ENCODE measurements around the gene ADAMTS2. TPM values are rescaled to one million over a fixed set of nuclear protein-coding genes. Genes with fewer than 3 reads are reported as not detected.

The ADAMTS2 gene
- total RNA-seq, 1 donor from 2014 or later = 18.8 TPM

- TF ChIP-seq CTCF (IDR thresholded peaks at IDR 0.05; ENCODE audit: insufficient read depth, low read depth, low read length) = no peak
- no peak overlapping the region for H3K9ac ChIP-seq (ENCODE audit: low read length)
- Mint-ChIP-seq H3K27me3 (ENCODE audit: low read depth, unreplicated experiment) (peaks cover 7% of the 10 kb centered on the region), H3K36me3 (ENCODE audit: low read depth, unreplicated experiment) (peaks cover 4% of the 10 kb centered on the region), H3K4me3 (ENCODE audit: unreplicated experiment) (no peak overlapping the region), H3K27ac (ENCODE audit: unreplicated experiment) (no peak overlapping the region), H3K4me1 (ENCODE audit: low read depth, unreplicated experiment) (no peaks in the 10 kb centered on the region), H3K9me3 (ENCODE audit: unreplicated experiment) (peaks cover 14% of the 10 kb centered on the region)
- H3K4me2 ChIP-seq (ENCODE audit: low read length) = no peak overlapping the region
- no peaks in the 10 kb centered on the region for H4K20me1 ChIP-seq (ENCODE audit: insufficient read depth, low read length)
- H3K36me3 ChIP-seq (ENCODE audit: insufficient read depth, low read length) = no peaks in the 10 kb centered on the region
- H3K4me1 ChIP-seq (ENCODE audit: insufficient read depth, low read length) = no peaks in the 10 kb centered on the region
- FAIRE-seq = no peak
- peaks cover 5% of the 10 kb centered on the region for H3K9me3 ChIP-seq (ENCODE audit: insufficient read depth, low read depth, low read length)
- no peak overlapping the region for H3K4me3 ChIP-seq (ENCODE audit: insufficient read depth, low read depth, low read length)
- no peaks in the 10 kb centered on the region for H3K27me3 ChIP-seq (ENCODE audit: insufficient read depth, low read length)
- no peak overlapping the region for H3K27ac ChIP-seq (ENCODE audit: low read depth, low read length)
- DNase-seq (ENCODE audit: low read depth) = no peak
- no peak overlapping the region for H2AFZ ChIP-seq (ENCODE audit: low read depth, low read length)
- H3K79me2 ChIP-seq (ENCODE audit: insufficient read depth, low read length) = no peaks in the 10 kb centered on the region
Observed at GRCh38 chr5:179177711-179178575, 167.3 kb downstream of the ADAMTS2 start.

- Histone ChIP-seq H3K4me2 (ENCODE audit: low read length) (no peak overlapping the region), H2AFZ (ENCODE audit: low read depth, low read length) (no peak overlapping the region), H3K36me3 (ENCODE audit: insufficient read depth, low read length) (no peaks in the 10 kb centered on the region), H3K79me2 (ENCODE audit: insufficient read depth, low read length) (no peaks in the 10 kb centered on the region), H3K9ac (ENCODE audit: low read length) (no peak overlapping the region), H4K20me1 (ENCODE audit: insufficient read depth, low read length) (no peaks in the 10 kb centered on the region), H3K27me3 (ENCODE audit: insufficient read depth, low read length) (no peaks in the 10 kb centered on the region), H3K27ac (ENCODE audit: low read depth, low read length) (no peak overlapping the region), H3K9me3 (ENCODE audit: insufficient read depth, low read depth, low read length) (peaks cover 5% of the 10 kb centered on the region), H3K4me1 (ENCODE audit: insufficient read depth, low read length) (no peaks in the 10 kb centered on the region), H3K4me3 (ENCODE audit: insufficient read depth, low read depth, low read length) (no peak overlapping the region)
- peaks cover 14% of the 10 kb centered on the region for H3K9me3 Mint-ChIP-seq (ENCODE audit: unreplicated experiment)
- no peaks in the 10 kb centered on the region for H3K4me1 Mint-ChIP-seq (ENCODE audit: low read depth, unreplicated experiment)
- H3K27ac Mint-ChIP-seq (ENCODE audit: unreplicated experiment) = no peak overlapping the region
- H3K4me3 Mint-ChIP-seq (ENCODE audit: unreplicated experiment) = no peak overlapping the region
- H3K27me3 Mint-ChIP-seq (ENCODE audit: low read depth, unreplicated experiment) = peaks cover 7% of the 10 kb centered on the region
- FAIRE-seq = no peak
- TF ChIP-seq EZH2 (IDR thresholded peaks at IDR 0.05; ENCODE audit: insufficient read depth, low read length) (no peak), CTCF (IDR thresholded peaks at IDR 0.05; ENCODE audit: insufficient read depth, low read depth, low read length) (no peak)
- peaks cover 4% of the 10 kb centered on the region for H3K36me3 Mint-ChIP-seq (ENCODE audit: low read depth, unreplicated experiment)
- DNase-seq (ENCODE audit: low read depth) = no peak
Observed at GRCh38 chr5:179176571-179177230, 168.6 kb downstream of the ADAMTS2 start.

Measured in astrocyte (in vitro differentiated cells and primary cell).